HL-60/S4 treated with retinoic acid at 250 ng/mL for 4 days and 3 days (cell line): ENCODE measurements around the gene SEMA3C.

ENCODE experiments used
- in situ Hi-C: fragments of 300-500 bp; cut with MboI; formaldehyde crosslinking; loops from 2 replicates; pipeline ENCODE4 v1.7.0; 2022; ENCODE audit warnings: low sequenced_read_pairs

The SEMA3C gene

GRCh38 chr7:80783678-80784327, 135.0 kb downstream of the SEMA3C start:
- in situ Hi-C loops = no loop called here

GRCh38 chr7:80783186-80783677, 135.6 kb downstream of the SEMA3C start:
- in situ Hi-C loops = no loop called here

GRCh38 chr7:80781561-80781979, 137.3 kb downstream of the SEMA3C start:
- in situ Hi-C loops = no loop called here

- in situ Hi-C loops = no loop called here
Measured at GRCh38 chr7:80781146-80781545, 137.7 kb downstream of the SEMA3C start.

- in situ Hi-C loops = no loop called here
Measured at GRCh38 chr7:80779456-80779855, 139.4 kb downstream of the SEMA3C start.

GRCh38 chr7:80775897-80776296, 143.0 kb downstream of the SEMA3C start:
- in situ Hi-C loops = no loop called here

- in situ Hi-C loops = no loop called here
Measured at GRCh38 chr7:80775482-80775881, 143.4 kb downstream of the SEMA3C start.

GRCh38 chr7:80774843-80775242, 144.0 kb downstream of the SEMA3C start:
- in situ Hi-C loops = no loop called here

- in situ Hi-C loops = no loop called here
Measured at GRCh38 chr7:80773787-80774508, 144.9 kb downstream of the SEMA3C start.

GRCh38 chr7:80772347-80772993, 146.4 kb downstream of the SEMA3C start:
- in situ Hi-C loops = no loop called here

GRCh38 chr7:80771523-80771922, 147.3 kb downstream of the SEMA3C start:
- in situ Hi-C loops = no loop called here

- in situ Hi-C loops = no loop called here
Measured at GRCh38 chr7:80770675-80771081, 148.2 kb downstream of the SEMA3C start.

GRCh38 chr7:80770061-80770460, 148.8 kb downstream of the SEMA3C start:
- in situ Hi-C loops = no loop called here

- in situ Hi-C loops = no loop called here
Measured at GRCh38 chr7:80768756-80769155, 150.1 kb downstream of the SEMA3C start.

GRCh38 chr7:80767654-80768053, 151.2 kb downstream of the SEMA3C start:
- in situ Hi-C loops = no loop called here

- in situ Hi-C loops = no loop called here
Measured at GRCh38 chr7:80766724-80767123, 152.1 kb downstream of the SEMA3C start.

GRCh38 chr7:80764132-80764531, 154.7 kb downstream of the SEMA3C start:
- in situ Hi-C loops = no loop called here

GRCh38 chr7:80763704-80764103, 155.1 kb downstream of the SEMA3C start:
- in situ Hi-C loops = no loop called here

GRCh38 chr7:80763289-80763688, 155.6 kb downstream of the SEMA3C start:
- in situ Hi-C loops = no loop called here

- in situ Hi-C loops = no loop called here
Measured at GRCh38 chr7:80760292-80760691, 158.6 kb downstream of the SEMA3C start.

- in situ Hi-C loops = no loop called here
Measured at GRCh38 chr7:80752954-80753690, 165.7 kb downstream of the SEMA3C start.
